ENCODE results near the gene CBFA2T2. TPM values are rescaled to one million over a fixed set of nuclear protein-coding genes. Genes with fewer than 3 reads are reported as not detected.

CBFA2T2 gene
- total RNA-seq, 1 experiment from 2014 or later: 16.3 TPM

- H3K27ac ChIP-seq (ENCODE audit: low read length): no peak overlapping the region
- TF ChIP-seq CTCF (IDR thresholded peaks at IDR 0.05): no peak
- TF ChIP-seq TCF7L2 (IDR thresholded peaks at IDR 0.05; ENCODE audit: low read depth, low read length): no peak
- TF ChIP-seq SIN3A (IDR thresholded peaks at IDR 0.05; ENCODE audit: borderline replicate concordance, insufficient read depth, low read depth, low read length): no peak
- TF ChIP-seq REST (IDR thresholded peaks at IDR 0.05; ENCODE audit: insufficient read depth in 1 of 2, low read depth in 2 of 2, low read length in 1 of 2): no peak
- TF ChIP-seq POLR2AphosphoS5 (IDR thresholded peaks at IDR 0.05; ENCODE audit: low read depth, low read length): no peak
- H3K4me3 ChIP-seq (ENCODE audit: low read depth in 2 of 2, low read length in 2 of 2): no peak overlapping the region
- ChIA-PET CTCF (interaction anchor here (0.5 kb wide), 2 partner anchors 194 to 270 kb away, joined by 4 to 6 read pairs; no protein-coding TSS in a partner anchor), POLR2A (interaction anchor here (0.6 to 0.7 kb wide), 2 partner anchors 37 to 87 kb away, joined by 7 to 15 read pairs; no protein-coding TSS in a partner anchor)
- H3K27me3 ChIP-seq (ENCODE audit: control insufficient read depth, insufficient read depth, low read length): no peaks in the 10 kb centered on the region
- no peaks in the 10 kb centered on the region for H3K4me1 ChIP-seq (ENCODE audit: control insufficient read depth, insufficient read depth, low read length)
- in situ Hi-C loops (cut with HindIII; ENCODE audit: low pct_unique_long_range_greater_than_20kb, low sequenced_read_pairs): no loop called here
- intact Hi-C loops (cut with micrococcal nuclease; ENCODE audit: unreplicated experiment): loop anchor here (5.0 kb wide), 1 partner anchor 193 kb away; no protein-coding TSS in a partner anchor
- no TSS peak for BruUV-seq (replicated peaks)
- ATAC-seq (no peak), DNase-seq (ENCODE audit: low read depth, low spot score) (no peak)
- H3K9me3 ChIP-seq (ENCODE audit: control insufficient read depth, insufficient read depth, low read depth, low read length): no peaks in the 10 kb centered on the region
- no peaks in the 10 kb centered on the region for H3K36me3 ChIP-seq (ENCODE audit: control insufficient read depth, insufficient read depth, low read length)
These were observed 30.3 kb upstream of the CBFA2T2 start for GRCh38 chr20:33459599-33459998.

GRCh38 chr20:33460711-33461110 is 29.2 kb upstream of the CBFA2T2 start:
- POLR2A ChIA-PET: interaction anchor here (0.6 kb wide), 1 partner anchor 32 kb away, joined by 4 read pairs; no protein-coding TSS in a partner anchor
- no peak for DNase-seq (ENCODE audit: low read depth, low spot score)
- no peaks in the 10 kb centered on the region for H3K4me1 ChIP-seq (ENCODE audit: control insufficient read depth, insufficient read depth, low read length)
- no peaks in the 10 kb centered on the region for H3K36me3 ChIP-seq (ENCODE audit: control insufficient read depth, insufficient read depth, low read length)
- intact Hi-C loops (cut with micrococcal nuclease; ENCODE audit: unreplicated experiment): no loop called here
- in situ Hi-C loops (cut with HindIII; ENCODE audit: low pct_unique_long_range_greater_than_20kb, low sequenced_read_pairs): no loop called here
- H3K4me3 ChIP-seq (ENCODE audit: low read depth in 2 of 2, low read length in 2 of 2): no peak overlapping the region
- no peak overlapping the region for H3K27ac ChIP-seq (ENCODE audit: low read length)
- TF ChIP-seq CTCF (IDR thresholded peaks at IDR 0.05): no peak
- TF ChIP-seq POLR2AphosphoS5 (IDR thresholded peaks at IDR 0.05; ENCODE audit: low read depth, low read length): no peak
- TF ChIP-seq TCF7L2 (IDR thresholded peaks at IDR 0.05; ENCODE audit: low read depth, low read length): no peak
- no peak for TF ChIP-seq REST (IDR thresholded peaks at IDR 0.05; ENCODE audit: insufficient read depth in 1 of 2, low read depth in 2 of 2, low read length in 1 of 2)
- TF ChIP-seq SIN3A (IDR thresholded peaks at IDR 0.05; ENCODE audit: borderline replicate concordance, insufficient read depth, low read depth, low read length): no peak
- ATAC-seq: no peak
- H3K27me3 ChIP-seq (ENCODE audit: control insufficient read depth, insufficient read depth, low read length): no peaks in the 10 kb centered on the region
- CTCF ChIA-PET: no interaction called here
- no peaks in the 10 kb centered on the region for H3K9me3 ChIP-seq (ENCODE audit: control insufficient read depth, insufficient read depth, low read depth, low read length)
- BruUV-seq (replicated peaks): no TSS peak

All from Panc1 (cell line).